Measurements from ENCODE around the gene TMC3.
"Not testable (repeated sequence)": the region's sequence is repeated elsewhere in the genome, so short reads cannot be mapped to it uniquely, and the experiment has no call there.

Gene TMC3

GRCh38 chr15:81384891-81385720 lies 11.1 kb upstream of the TMC3 start:
- DNase-seq: peak; percentile 27

- DNase-seq: no peak
Observed at GRCh38 chr15:81381720-81382119, 7.7 kb upstream of the TMC3 start.

- no peak for DNase-seq
Observed at GRCh38 chr15:81380668-81381067, 6.7 kb upstream of the TMC3 start.

- DNase-seq: no peak
Observed at GRCh38 chr15:81380203-81380602, 6.2 kb upstream of the TMC3 start.

GRCh38 chr15:81379269-81379668 lies 5.3 kb upstream of the TMC3 start:
- no peak for DNase-seq

- no peak for DNase-seq
Observed at GRCh38 chr15:81378443-81378842, 4.4 kb upstream of the TMC3 start.

GRCh38 chr15:81377871-81378270 lies 3.9 kb upstream of the TMC3 start:
- no peak for DNase-seq

GRCh38 chr15:81376231-81376630 lies 2.2 kb upstream of the TMC3 start:
- no peak for DNase-seq

- no peak for DNase-seq
Observed at GRCh38 chr15:81375461-81375860, 1.4 kb upstream of the TMC3 start.

GRCh38 chr15:81373176-81373575 lies 837 bp downstream of the TMC3 start:
- DNase-seq: no peak

GRCh38 chr15:81372575-81372974 lies 1.4 kb downstream of the TMC3 start:
- no peak for DNase-seq

GRCh38 chr15:81363718-81364500 lies 10.1 kb downstream of the TMC3 start:
- DNase-seq: no peak

- no peak for DNase-seq
Observed at GRCh38 chr15:81363276-81363675, 10.7 kb downstream of the TMC3 start.

GRCh38 chr15:81362790-81363189 lies 11.2 kb downstream of the TMC3 start:
- DNase-seq: no peak

- no peak for DNase-seq
Observed at GRCh38 chr15:81361891-81362290, 12.1 kb downstream of the TMC3 start.

GRCh38 chr15:81360491-81360890 lies 13.5 kb downstream of the TMC3 start:
- DNase-seq: no peak

- DNase-seq: no peak
Observed at GRCh38 chr15:81358248-81358647, 15.8 kb downstream of the TMC3 start.

- no peak for DNase-seq
Observed at GRCh38 chr15:81357180-81357686, 16.8 kb downstream of the TMC3 start.

GRCh38 chr15:81356252-81356651 lies 17.8 kb downstream of the TMC3 start:
- no peak for DNase-seq

- no peak for DNase-seq
Observed at GRCh38 chr15:81351651-81352050, 22.4 kb downstream of the TMC3 start.

- DNase-seq: no peak
Observed at GRCh38 chr15:81349271-81349670, 24.7 kb downstream of the TMC3 start.

GRCh38 chr15:81348691-81349090 lies 25.3 kb downstream of the TMC3 start:
- not testable (repeated sequence) for DNase-seq

- DNase-seq: no peak
Observed at GRCh38 chr15:81347910-81348309, 26.1 kb downstream of the TMC3 start.

GRCh38 chr15:81346611-81347010 lies 27.4 kb downstream of the TMC3 start:
- no peak for DNase-seq
